Naive B cell (primary cell): ENCODE measurements around the gene RNF8. TPM values are rescaled to one million over a fixed set of nuclear protein-coding genes. Genes with fewer than 3 reads are reported as not detected.
"Not testable (repeated sequence)": the region's sequence is repeated elsewhere in the genome, so short reads cannot be mapped to it uniquely, and the experiment has no call there.

ENCODE experiments used
- ATAC-seq, 2 donors: fragments of 150-1000 bp; cut with Tn5 transposase; 2 replicates each; pipeline ENCODE4 v1.10.0; 2021; ENCODE audit warnings: low read depth in 2 of 2, mild to moderate bottlenecking in 2 of 2, moderate library complexity in 2 of 2
- DNase-seq: peaks from one replicate; pipeline ENCODE4 v3.0.0; 2022
- H3K27ac Mint-ChIP-seq, 6 donors: one replicate each; pipeline ENCODE4 v1.8.0; 2020 to 2022; ENCODE audit warnings: mild to moderate bottlenecking in 6 of 6, mixed read lengths in 6 of 6, moderate library complexity in 5 of 6, inconsistent platforms in 2 of 6
- H3K27me3 Mint-ChIP-seq, 3 donors: one replicate each; pipeline ENCODE4 v1.8.0; 2021 to 2022; ENCODE audit warnings: mixed read lengths in 3 of 3, mild to moderate bottlenecking in 1 of 3
- H3K36me3 Mint-ChIP-seq, 2 donors: one replicate each; pipeline ENCODE4 v1.8.0; 2020 to 2022; ENCODE audit warnings: mixed read lengths in 2 of 2, inconsistent platforms in 1 of 2, mild to moderate bottlenecking in 1 of 2
- H3K4me1 Mint-ChIP-seq, 3 donors: one replicate each; pipeline ENCODE4 v1.8.0; 2020 to 2022; ENCODE audit warnings: mixed read lengths in 3 of 3, inconsistent platforms in 1 of 3, mild to moderate bottlenecking in 1 of 3, moderate library complexity in 1 of 3
- H3K4me3 Mint-ChIP-seq, 8 donors: one replicate each; pipeline ENCODE4 v1.8.0; 2020 to 2022; ENCODE audit warnings: mild to moderate bottlenecking in 8 of 8, mixed read lengths in 8 of 8, moderate library complexity in 8 of 8, inconsistent platforms in 2 of 8
- H3K9me3 Mint-ChIP-seq, 7 donors: one replicate each; pipeline ENCODE4 v1.8.0; 2020 to 2022; ENCODE audit warnings: mixed read lengths in 7 of 7, mild to moderate bottlenecking in 5 of 7, inconsistent platforms in 2 of 7, moderate library complexity in 1 of 7
- polyA plus RNA-seq, 6 donors: library from polyadenylated mRNA; unstranded; fragments of 300-500 nt; fragmentation: Illumina TruSeq; gene quantifications; one replicate each; pipeline ENCODE4 v1.2.3, GENCODE V29; 2021; ENCODE audit warnings: low read depth in 6 of 6

The RNF8 gene
- polyA plus RNA-seq, 6 donors from 2014 or later: 9.7 to 15.4 (median 12.1) TPM

DNA sequence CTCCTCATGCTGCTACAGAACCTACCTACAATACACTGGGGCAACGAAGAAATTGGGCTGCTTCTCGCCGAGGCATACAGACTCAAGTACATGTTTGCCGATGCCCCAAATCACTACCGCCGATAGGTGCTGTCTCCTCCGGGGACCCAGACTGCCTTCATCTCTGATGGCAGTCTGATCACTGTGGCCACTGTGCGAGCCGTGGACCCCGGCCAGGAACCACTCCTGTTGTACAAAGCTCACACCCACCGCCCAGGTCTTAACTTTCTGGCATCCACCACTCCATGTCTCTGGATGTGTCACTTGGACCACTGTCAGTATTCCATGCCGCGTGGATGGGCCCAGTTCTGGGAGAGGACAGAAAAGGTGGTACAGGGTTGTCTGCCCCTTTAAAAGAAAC lies 22.7 kb upstream of the RNF8 start:
- Mint-ChIP-seq H3K27ac (no peak overlapping the region), H3K4me3 (no peak overlapping the region), H3K27me3 (no peaks in the 10 kb centered on the region), H3K9me3 (no peaks in the 10 kb centered on the region), H3K36me3 (peaks cover 6 to 8% of the 10 kb centered on the region in 2 donors), H3K4me1 (peaks cover 0 to 2% (median 0%) of the 10 kb centered on the region in 3 donors)
- DNase-seq: no peak
- no peak for ATAC-seq

DNA sequence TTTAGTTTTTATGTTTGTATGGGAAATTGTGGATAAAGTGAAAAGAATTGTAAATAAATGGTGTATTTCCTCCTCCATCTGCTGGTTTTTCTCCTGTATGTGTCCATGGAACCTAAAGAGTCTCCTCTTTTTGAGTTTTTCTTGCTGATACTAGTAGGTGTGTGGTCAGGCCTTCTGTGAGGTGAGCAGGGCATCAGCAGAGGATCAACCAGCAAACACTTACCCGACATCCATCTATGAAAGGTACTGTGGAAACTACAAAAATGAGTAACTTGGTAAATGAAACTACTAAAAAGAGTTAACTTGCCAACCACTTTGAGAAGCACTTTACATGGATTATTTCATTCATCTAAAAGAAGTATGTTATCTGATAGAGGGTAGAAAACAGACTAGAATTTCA lies 20.9 kb upstream of the RNF8 start:
- DNase-seq (no peak), ATAC-seq (no peak)
- peaks cover 6 to 8% of the 10 kb centered on the region in 2 donors for H3K36me3 Mint-ChIP-seq
- H3K27ac Mint-ChIP-seq: peak overlapping the region in 1 of 6 donors; percentile 15
- no peaks in the 10 kb centered on the region for H3K4me1 Mint-ChIP-seq
- H3K27me3 Mint-ChIP-seq: no peaks in the 10 kb centered on the region
- H3K4me3 Mint-ChIP-seq: no peak overlapping the region
- H3K9me3 Mint-ChIP-seq: no peaks in the 10 kb centered on the region

DNA sequence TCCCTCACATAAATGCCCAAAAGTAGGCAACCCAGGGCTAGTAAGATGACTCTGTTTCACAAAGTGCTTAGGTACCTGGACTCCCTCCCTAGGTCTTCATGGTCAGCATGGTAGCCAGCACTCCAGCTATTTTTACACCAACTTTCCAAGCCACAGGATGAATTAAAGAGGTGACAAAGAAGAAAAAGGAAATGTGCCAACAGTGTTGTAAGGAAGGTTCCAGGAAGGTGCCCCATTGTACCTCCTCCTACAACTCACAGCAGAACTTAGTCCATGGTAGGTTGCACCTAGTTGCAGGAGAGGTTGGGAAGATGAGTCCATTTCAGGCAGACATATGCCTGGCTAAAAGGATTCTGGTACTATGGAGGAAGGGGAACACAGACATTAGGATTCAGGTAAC lies 19.7 kb upstream of the RNF8 start:
- Mint-ChIP-seq H3K4me1 (no peaks in the 10 kb centered on the region), H3K27ac (peak overlapping the region in 1 of 6 donors; percentile 73), H3K36me3 (peaks cover 5 to 8% of the 10 kb centered on the region in 2 donors), H3K9me3 (no peaks in the 10 kb centered on the region), H3K27me3 (no peaks in the 10 kb centered on the region), H3K4me3 (no peak overlapping the region)
- no peak for DNase-seq
- no peak for ATAC-seq

DNA sequence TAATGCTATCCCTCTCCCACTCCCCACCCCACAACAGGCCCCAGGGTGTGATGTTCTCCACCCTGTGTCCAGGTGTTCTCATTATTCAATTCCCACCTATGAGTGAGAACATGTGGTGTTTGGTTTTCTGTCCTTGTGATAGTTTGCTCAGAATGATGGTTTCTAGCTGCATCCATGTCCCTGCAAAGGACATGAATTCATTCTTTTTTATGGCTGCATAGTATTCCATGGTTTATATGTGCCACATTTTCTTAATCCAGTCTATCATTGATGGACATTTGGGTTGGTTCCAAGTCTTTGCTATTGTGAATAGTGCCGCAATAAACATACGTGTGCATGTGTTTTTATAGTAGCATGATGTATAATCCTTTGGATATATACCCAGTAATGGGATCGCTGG lies 15.5 kb upstream of the RNF8 start:
- not testable (repeated sequence) for H3K27ac Mint-ChIP-seq, H3K36me3 Mint-ChIP-seq, DNase-seq, H3K9me3 Mint-ChIP-seq, H3K27me3 Mint-ChIP-seq, ATAC-seq, H3K4me1 Mint-ChIP-seq, H3K4me3 Mint-ChIP-seq

DNA sequence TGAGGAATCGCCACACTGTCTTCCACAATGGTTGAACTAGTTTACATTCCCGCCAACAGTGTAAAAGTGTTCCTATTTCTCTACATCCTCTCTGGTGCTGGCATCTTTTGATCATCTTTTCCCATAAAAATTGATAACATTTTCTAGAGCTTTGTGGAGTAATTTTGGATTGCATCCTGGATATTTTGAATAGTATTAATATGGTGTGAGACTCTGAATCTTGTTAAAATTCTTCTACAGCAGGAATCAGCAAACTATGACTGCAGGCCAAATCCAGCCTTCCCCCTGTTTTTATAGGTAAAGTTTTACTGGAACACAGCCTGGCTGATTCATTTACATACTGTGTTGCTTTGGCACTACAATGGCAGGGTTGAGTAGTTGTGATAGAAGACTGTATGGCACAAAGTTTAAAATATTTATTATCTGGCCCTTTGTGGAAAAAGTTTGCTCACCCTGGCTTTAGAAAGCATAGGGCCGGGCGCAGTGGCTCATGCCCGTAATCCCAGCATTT lies 15.0 kb upstream of the RNF8 start:
- Mint-ChIP-seq H3K4me1 (no peaks in the 10 kb centered on the region), H3K27ac (no peak overlapping the region), H3K9me3 (no peaks in the 10 kb centered on the region)

DNA sequence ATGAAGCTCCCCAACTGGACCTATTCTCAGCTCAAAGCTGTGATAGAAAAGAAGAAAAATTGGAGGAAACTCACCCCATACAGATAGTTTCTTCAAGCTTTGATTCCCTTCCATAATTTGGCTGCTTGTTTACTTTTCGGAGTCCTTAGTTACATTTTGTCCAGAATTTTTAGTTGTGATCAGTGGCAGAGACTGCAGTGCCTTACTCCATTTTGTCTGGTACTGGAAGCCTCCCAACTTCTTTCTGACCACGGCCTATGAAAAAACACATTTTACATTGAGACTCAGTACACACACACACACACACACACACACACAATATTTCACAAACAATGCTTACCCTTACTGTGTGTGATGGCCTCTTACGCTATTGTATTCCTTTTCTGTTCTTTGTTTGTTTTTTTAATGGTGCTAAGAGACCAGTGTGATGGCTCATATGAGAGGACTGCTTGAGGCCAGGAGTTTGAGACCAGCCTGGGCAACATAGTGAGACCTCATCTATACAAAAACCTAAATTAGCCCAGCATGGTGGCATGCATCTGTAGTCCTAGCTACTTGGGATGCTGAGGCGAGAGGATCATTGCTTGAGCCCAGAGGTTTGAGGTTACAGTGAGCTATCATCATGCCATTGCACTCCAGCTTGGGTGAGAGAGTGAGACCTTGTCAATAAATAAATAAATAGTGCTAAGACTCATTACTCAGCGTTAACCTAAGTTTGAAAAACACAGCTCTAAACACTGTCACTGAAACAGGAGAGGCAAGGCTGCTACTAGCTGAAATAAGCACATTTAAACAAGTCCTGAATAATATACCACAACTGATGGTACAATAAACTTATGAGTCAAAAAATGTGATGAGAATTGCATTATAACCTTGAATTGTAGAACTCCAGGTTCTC lies 13.8 kb upstream of the RNF8 start:
- no peak for DNase-seq
- H3K27ac Mint-ChIP-seq: no peak overlapping the region
- peaks cover 0 to 7% of the 10 kb centered on the region in 2 donors for H3K36me3 Mint-ChIP-seq
- H3K27me3 Mint-ChIP-seq: peaks cover 0 to 16% (median 16%) of the 10 kb centered on the region in 3 donors
- ATAC-seq: no peak
- H3K9me3 Mint-ChIP-seq: no peaks in the 10 kb centered on the region
- H3K4me3 Mint-ChIP-seq: no peak overlapping the region
- H3K4me1 Mint-ChIP-seq: no peaks in the 10 kb centered on the region

More for the DNA sequence above, 15.0 kb upstream of the RNF8 start:
- DNase-seq (no peak), ATAC-seq (no peak)
- H3K36me3 Mint-ChIP-seq: peaks cover 0 to 7% of the 10 kb centered on the region in 2 donors
- peaks cover 0 to 9% (median 6%) of the 10 kb centered on the region in 3 donors for H3K27me3 Mint-ChIP-seq
- H3K4me3 Mint-ChIP-seq: no peak overlapping the region

DNA sequence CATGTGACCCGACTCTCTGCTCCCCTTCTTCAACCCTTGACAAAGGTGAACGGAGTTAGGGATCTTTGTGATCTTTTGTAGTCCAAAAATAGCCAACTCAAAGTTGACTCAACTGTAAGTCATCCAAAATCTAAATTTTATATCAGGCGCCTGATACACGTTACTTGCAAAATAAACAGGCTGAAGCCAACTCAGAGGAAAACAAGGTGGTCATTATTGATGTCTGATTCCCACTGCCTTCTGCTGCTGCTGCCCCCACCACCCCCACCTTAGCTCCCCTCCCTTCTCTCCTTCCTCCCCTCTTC lies 13.2 kb upstream of the RNF8 start:
- H3K4me3 Mint-ChIP-seq: no peak overlapping the region
- peaks cover 0 to 16% (median 16%) of the 10 kb centered on the region in 3 donors for H3K27me3 Mint-ChIP-seq
- H3K36me3 Mint-ChIP-seq: peaks cover 0 to 7% of the 10 kb centered on the region in 2 donors
- DNase-seq (no peak), ATAC-seq (no peak)
- no peak overlapping the region for H3K27ac Mint-ChIP-seq
- no peaks in the 10 kb centered on the region for H3K4me1 Mint-ChIP-seq
- no peaks in the 10 kb centered on the region for H3K9me3 Mint-ChIP-seq

DNA sequence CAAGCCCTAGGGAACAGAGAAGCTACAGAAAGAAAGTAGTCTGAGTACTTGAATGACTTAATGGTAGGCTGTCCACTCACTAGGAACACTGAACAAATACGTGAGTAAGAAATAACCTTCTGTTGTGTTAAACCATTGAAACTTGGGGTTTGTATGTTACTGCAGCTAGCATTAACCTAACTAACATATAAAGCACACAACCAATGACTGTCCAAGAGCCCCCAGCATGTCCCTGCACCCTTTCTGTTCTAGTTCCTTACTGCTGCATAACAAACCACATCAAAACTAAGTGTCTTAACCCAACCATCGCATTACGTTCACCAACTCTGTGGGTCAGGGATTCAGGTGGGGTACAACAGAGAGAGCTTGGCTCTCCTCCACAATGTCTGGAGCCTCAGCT lies 10.5 kb upstream of the RNF8 start:
- Mint-ChIP-seq H3K36me3 (peaks cover 0 to 7% of the 10 kb centered on the region in 2 donors), H3K27ac (no peak overlapping the region), H3K9me3 (peaks cover 0 to 3% (median 0%) of the 10 kb centered on the region in 7 donors), H3K27me3 (peaks cover 7 to 25% (median 24%) of the 10 kb centered on the region in 3 donors), H3K4me3 (no peak overlapping the region), H3K4me1 (no peaks in the 10 kb centered on the region)
- ATAC-seq: no peak
- DNase-seq: no peak

DNA sequence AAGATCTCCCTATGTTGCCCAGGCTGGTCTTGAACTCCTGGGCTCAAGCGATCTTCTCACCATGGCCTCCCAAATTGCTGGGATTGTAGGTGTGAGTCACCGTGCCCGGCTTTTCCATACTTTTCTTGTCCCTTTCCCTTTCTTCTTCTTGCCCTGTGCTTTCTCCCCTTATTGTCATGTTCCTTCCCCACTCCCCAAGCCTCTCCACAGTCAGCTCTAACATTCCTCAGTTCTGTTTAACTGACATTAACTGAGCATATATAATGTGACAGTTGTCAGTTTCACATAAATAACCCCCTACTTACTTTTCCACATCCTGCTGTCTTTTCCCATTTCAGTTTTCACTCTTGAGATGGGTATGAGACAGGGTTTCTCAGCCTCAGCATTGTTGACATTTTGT lies 9.5 kb upstream of the RNF8 start:
- no peaks in the 10 kb centered on the region for H3K4me1 Mint-ChIP-seq
- H3K9me3 Mint-ChIP-seq: peaks cover 0 to 3% (median 0%) of the 10 kb centered on the region in 7 donors
- no peak overlapping the region for H3K4me3 Mint-ChIP-seq
- peaks cover 0 to 7% of the 10 kb centered on the region in 2 donors for H3K36me3 Mint-ChIP-seq
- DNase-seq (no peak), ATAC-seq (no peak)
- no peak overlapping the region for H3K27ac Mint-ChIP-seq
- H3K27me3 Mint-ChIP-seq: peaks cover 7 to 25% (median 24%) of the 10 kb centered on the region in 3 donors

DNA sequence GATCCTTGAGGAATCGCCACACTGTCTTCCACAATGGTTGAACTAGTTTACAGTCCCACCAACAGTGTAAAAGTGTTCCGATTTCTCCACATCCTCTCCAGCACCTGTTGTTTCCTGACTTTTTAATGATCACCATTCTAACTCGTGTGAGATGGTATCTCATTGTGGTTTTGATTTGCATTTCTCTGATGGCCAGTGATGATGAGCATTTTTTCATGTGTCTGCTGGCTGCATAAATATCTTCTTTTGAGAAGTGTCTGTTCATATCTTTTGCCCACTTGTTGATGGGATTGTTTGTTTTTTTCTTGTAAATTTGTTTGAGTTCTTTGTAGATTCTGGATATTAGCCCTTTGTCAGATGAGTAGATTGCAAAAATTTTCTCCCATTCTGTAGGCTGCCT lies 8.0 kb upstream of the RNF8 start:
- not testable (repeated sequence) for ATAC-seq, H3K27ac Mint-ChIP-seq, H3K4me1 Mint-ChIP-seq, DNase-seq, H3K36me3 Mint-ChIP-seq, H3K4me3 Mint-ChIP-seq, H3K9me3 Mint-ChIP-seq
- H3K27me3 Mint-ChIP-seq: peaks cover 7 to 25% (median 24%) of the 10 kb centered on the region in 3 donors

DNA sequence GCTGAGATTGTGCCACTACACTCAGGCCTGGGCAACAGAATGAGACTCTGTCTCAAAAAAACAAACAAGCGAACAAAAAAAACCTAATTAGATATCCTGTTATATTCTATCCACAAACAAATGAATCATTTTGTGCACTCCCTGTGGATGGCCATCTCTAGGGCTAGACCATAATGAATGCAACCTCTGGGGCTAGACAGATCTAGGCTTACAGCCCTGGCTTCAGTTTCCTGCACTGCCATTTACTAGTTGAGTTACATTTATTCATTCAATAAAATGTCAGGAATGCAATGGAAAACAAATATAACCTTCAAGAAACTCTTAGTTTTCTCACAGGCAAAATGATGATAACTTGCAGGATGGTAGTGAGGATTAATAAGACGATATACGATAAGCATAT lies 6.6 kb upstream of the RNF8 start:
- DNase-seq: no peak
- Mint-ChIP-seq H3K27me3 (peaks cover 7 to 25% (median 18%) of the 10 kb centered on the region in 3 donors), H3K27ac (no peak overlapping the region), H3K4me3 (no peak overlapping the region), H3K36me3 (peaks cover 0 to under 1% of the 10 kb centered on the region in 2 donors), H3K9me3 (peaks cover 0 to 3% (median 0%) of the 10 kb centered on the region in 7 donors), H3K4me1 (no peaks in the 10 kb centered on the region)
- ATAC-seq: no peak

DNA sequence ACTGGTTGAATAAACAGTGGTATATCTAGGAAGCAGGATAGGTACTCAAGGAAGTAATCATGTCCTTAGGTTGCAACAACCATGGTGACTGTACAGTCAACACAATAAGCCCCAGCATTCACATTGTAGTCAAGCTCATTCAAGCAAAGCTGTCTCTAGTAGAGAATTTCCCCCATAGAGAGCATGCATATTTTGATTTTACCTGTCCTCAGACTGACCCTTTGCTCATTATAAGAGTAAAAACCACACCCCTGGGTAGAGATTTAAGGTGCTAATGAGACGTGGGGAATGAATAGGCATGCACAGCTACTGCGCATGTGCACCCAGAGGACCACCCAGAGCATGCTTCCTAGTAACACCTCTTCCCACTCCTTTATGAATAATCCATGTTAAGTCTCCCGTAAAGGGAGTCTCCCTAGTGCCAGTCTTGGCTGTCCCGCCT lies 6.1 kb upstream of the RNF8 start:
- H3K27ac Mint-ChIP-seq: no peak overlapping the region

DNA sequence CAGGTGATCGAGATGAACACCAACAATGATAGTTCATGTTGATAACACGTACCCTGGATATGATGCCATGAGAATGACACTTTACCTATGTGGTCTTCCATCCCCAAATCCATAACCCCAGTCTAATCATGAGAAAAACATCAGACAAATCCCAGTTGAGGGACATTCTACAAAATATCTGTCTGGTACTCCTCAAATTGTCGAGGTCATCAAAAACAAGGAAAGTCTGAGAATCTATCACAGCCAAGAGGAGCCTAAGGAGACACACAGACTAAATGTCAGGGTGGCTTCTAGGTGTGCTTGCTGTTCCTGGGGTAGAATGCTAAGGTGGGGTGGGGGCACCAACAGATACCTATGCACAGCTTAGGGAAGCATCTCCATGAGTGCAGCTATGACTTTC lies 2.8 kb upstream of the RNF8 start:
- Mint-ChIP-seq H3K4me3 (peak overlapping the region in 2 of 8 donors; percentile 16 to 75), H3K36me3 (peaks cover 0 to 8% of the 10 kb centered on the region in 2 donors)

More for the DNA sequence above, 6.1 kb upstream of the RNF8 start:
- Mint-ChIP-seq H3K4me3 (no peak overlapping the region), H3K4me1 (no peaks in the 10 kb centered on the region), H3K27me3 (peaks cover 7 to 25% (median 18%) of the 10 kb centered on the region in 3 donors), H3K36me3 (no peaks in the 10 kb centered on the region), H3K9me3 (peaks cover 0 to 3% (median 0%) of the 10 kb centered on the region in 7 donors)
- no peak for ATAC-seq
- no peak for DNase-seq

DNA sequence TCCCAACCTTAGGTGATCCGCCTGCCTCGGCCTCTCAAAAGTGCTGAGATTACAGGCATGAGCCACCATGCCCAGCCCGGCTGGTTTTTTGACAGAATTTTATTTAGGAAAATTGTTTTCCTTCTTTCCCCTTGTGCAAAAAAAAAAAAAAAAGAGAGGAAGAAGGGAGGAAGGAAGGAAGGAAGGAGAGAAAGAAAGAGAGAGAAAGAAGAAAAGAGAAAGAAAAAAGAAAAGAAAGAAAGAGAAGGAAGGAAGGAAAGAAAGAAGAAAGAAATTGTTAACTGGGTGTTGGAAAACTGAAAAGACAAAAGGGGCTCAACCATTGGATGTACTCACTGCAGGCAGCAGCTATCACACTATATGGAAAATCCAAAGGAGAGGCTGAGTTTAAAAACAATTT lies 1.4 kb upstream of the RNF8 start:
- ATAC-seq: no peak
- DNase-seq: no peak
- peak overlapping the region in 1 of 6 donors; percentile 12 for H3K27ac Mint-ChIP-seq
- H3K36me3 Mint-ChIP-seq: peaks cover 0 to 8% of the 10 kb centered on the region in 2 donors
- H3K4me3 Mint-ChIP-seq: peak overlapping the region in 7 of 8 donors; percentile 53 to 97 (median 59)
- H3K4me1 Mint-ChIP-seq: peaks cover 25 to 34% (median 28%) of the 10 kb centered on the region in 3 donors
- H3K9me3 Mint-ChIP-seq: no peaks in the 10 kb centered on the region
- peaks cover 0 to 2% (median 0%) of the 10 kb centered on the region in 3 donors for H3K27me3 Mint-ChIP-seq

More for the DNA sequence above, 2.8 kb upstream of the RNF8 start:
- DNase-seq (no peak), ATAC-seq (no peak)
- Mint-ChIP-seq H3K4me1 (peaks cover 24 to 30% (median 25%) of the 10 kb centered on the region in 3 donors), H3K27me3 (peaks cover 7 to 9% (median 8%) of the 10 kb centered on the region in 3 donors), H3K27ac (no peak overlapping the region), H3K9me3 (peaks cover 0 to 3% (median 0%) of the 10 kb centered on the region in 7 donors)
